MCF 10A (cell line): Measurements from ENCODE around the gene ABCB8. TPM values are rescaled to one million over a fixed set of nuclear protein-coding genes. Genes with fewer than 3 reads are reported as not detected.

Experiments used
- BruUV-seq: library from RNA; stranded (reverse); fragments of 400-500 nt; replicated peaks from 2 replicates; lab custom pipeline; 2021; lab: Mats Ljungman, UMichigan
- CTCF ChIA-PET: fragments of 300-600 bp; sonication (Branson Sonifier 250); formaldehyde crosslinking; extraction: SDS; loops from one replicate; lab custom pipeline; 2021; ENCODE audit warnings: antibody characterized with exemption, inconsistent platforms; lab: Yijun Ruan, JAX
- POLR2A ChIA-PET: fragments of 300-600, 350-650 bp; sonication (Branson Sonifier 250); formaldehyde crosslinking; extraction: SDS; loops from one replicate; lab custom pipeline; 2020; ENCODE audit warnings: antibody characterized with exemption, inconsistent platforms; lab: Yijun Ruan, JAX
- DNase-seq: peaks from one replicate; pipeline ENCODE4 v3.0.0-alpha.2; 2018; ENCODE audit not compliant: unreplicated experiment
- H3K27ac Mint-ChIP-seq: one replicate; pipeline ENCODE4 v1.8.0; 2022; ENCODE audit warnings: mild to moderate bottlenecking, low read depth, mixed read lengths; ENCODE audit not compliant: unreplicated experiment
- H3K27me3 Mint-ChIP-seq: one replicate; pipeline ENCODE4 v1.8.0; 2022; ENCODE audit warnings: mixed read lengths; ENCODE audit not compliant: insufficient read depth, unreplicated experiment
- H3K36me3 Mint-ChIP-seq: one replicate; pipeline ENCODE4 v1.8.0; 2022; ENCODE audit warnings: mild to moderate bottlenecking, moderate library complexity, mixed read lengths; ENCODE audit not compliant: insufficient read depth, unreplicated experiment
- H3K4me1 Mint-ChIP-seq: one replicate; pipeline ENCODE4 v1.8.0; 2022; ENCODE audit warnings: mixed read lengths; ENCODE audit not compliant: insufficient read depth, unreplicated experiment
- H3K4me3 Mint-ChIP-seq: one replicate; pipeline ENCODE4 v1.8.0; 2022; ENCODE audit warnings: mild to moderate bottlenecking, moderate library complexity, mixed read lengths; ENCODE audit not compliant: unreplicated experiment
- H3K9me3 Mint-ChIP-seq: one replicate; pipeline ENCODE4 v1.8.0; 2022; ENCODE audit warnings: mixed read lengths; ENCODE audit not compliant: unreplicated experiment
- intact Hi-C: fragments of 100-400 bp; cut with micrococcal nuclease; formaldehyde crosslinking; loops from 2 replicates; pipeline ENCODE4 v1.14.1; 2022
- total RNA-seq: library from RNA; stranded (reverse); gene quantifications from 2 replicates; pipeline ENCODE4 v1.2.3, GENCODE V29; 2022
- TF ChIP-seq, protein P1 (sequence below): fragments of 200-600 bp; IDR thresholded peaks from one replicate; pipeline ENCODE4 v1.8.0; 2022; ENCODE audit warnings: antibody characterized with exemption, mild to moderate bottlenecking; ENCODE audit not compliant: unreplicated experiment

ABCB8 gene
- total RNA-seq, 1 experiment from 2014 or later, result 73.4 TPM

DNA sequence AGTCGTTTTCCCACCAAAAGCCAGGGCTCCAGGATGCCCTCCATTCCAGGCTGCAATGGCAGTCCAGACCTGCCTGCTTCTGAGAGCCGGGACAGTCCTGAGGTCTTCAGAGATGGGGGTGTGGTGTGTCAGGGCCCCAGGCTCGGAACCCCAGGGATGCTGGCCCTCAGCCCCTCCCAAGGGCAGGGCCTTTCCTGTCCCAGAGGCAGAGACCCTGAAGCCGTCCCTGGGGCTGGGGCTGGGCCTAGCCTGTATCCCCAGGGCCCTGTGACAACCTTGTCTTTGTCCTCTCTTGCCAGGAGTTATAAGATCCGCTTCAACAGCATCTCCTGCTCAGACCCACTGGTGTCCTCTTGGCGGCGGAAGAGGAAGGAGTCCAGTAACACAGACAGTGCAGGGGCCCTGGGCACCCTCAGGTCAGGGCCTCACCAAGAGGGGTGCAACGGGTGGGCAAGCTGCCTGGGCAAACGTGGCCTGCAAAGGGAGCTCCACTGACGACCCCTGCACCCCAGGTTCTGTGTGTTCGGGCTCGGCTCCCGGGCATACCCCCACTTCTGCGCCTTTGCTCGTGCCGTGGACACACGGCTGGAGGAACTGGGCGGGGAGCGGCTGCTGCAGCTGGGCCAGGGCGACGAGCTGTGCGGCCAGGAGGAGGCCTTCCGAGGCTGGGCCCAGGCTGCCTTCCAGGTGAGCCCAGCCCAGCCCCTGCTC is 21.5 kb upstream of the ABCB8 start:
- Mint-ChIP-seq H3K27me3 (peaks cover 10% of the 10 kb centered on the region), H3K4me1 (peaks cover 12% of the 10 kb centered on the region), H3K9me3 (no peaks in the 10 kb centered on the region), H3K27ac (no peak overlapping the region), H3K36me3 (no peaks in the 10 kb centered on the region), H3K4me3 (no peak overlapping the region)
- intact Hi-C loops, result no loop called here
- DNase-seq, result no peak
- BruUV-seq, result no TSS peak
- CTCF ChIA-PET, result interaction anchor here (0.8 to 2.3 kb wide), 4 partner anchors 11 to 108 kb away, joined by 3 to 11 read pairs (median 4); no protein-coding TSS in a partner anchor
- TF ChIP-seq, protein P1, sequence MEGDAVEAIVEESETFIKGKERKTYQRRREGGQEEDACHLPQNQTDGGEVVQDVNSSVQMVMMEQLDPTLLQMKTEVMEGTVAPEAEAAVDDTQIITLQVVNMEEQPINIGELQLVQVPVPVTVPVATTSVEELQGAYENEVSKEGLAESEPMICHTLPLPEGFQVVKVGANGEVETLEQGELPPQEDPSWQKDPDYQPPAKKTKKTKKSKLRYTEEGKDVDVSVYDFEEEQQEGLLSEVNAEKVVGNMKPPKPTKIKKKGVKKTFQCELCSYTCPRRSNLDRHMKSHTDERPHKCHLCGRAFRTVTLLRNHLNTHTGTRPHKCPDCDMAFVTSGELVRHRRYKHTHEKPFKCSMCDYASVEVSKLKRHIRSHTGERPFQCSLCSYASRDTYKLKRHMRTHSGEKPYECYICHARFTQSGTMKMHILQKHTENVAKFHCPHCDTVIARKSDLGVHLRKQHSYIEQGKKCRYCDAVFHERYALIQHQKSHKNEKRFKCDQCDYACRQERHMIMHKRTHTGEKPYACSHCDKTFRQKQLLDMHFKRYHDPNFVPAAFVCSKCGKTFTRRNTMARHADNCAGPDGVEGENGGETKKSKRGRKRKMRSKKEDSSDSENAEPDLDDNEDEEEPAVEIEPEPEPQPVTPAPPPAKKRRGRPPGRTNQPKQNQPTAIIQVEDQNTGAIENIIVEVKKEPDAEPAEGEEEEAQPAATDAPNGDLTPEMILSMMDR, result no peak
- POLR2A ChIA-PET, result interaction anchor here (0.7 kb wide), 1 partner anchor 653 kb away, joined by 3 read pairs; no protein-coding TSS in a partner anchor

DNA sequence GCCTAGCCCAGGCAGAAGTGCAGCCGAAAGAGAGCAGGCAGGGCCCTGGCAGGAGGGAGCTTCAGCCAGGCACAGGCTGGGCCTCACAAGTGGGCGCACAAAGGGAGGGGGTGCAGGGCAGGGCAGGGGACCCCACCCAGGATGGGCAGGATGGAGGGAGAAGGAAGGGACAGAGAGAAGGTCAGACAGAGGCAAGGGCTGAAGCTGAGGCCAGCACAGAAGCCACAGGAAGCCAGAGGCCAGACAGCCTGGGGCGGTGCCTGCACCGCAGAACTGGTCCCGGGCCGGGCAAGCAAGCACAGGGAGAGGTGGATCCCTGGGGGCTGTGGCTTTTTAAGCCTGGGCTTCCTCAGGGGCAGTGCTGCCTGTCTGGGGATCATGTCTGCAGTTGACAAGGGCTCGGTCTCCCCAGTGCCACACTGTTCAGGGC is 20.8 kb upstream of the ABCB8 start:
- H3K27me3 Mint-ChIP-seq, result peaks cover 10% of the 10 kb centered on the region
- H3K9me3 Mint-ChIP-seq, result no peaks in the 10 kb centered on the region
- ChIA-PET POLR2A (interaction anchor here (0.7 kb wide), 1 partner anchor 654 kb away, joined by 3 read pairs; no protein-coding TSS in a partner anchor), CTCF (interaction anchor here (0.8 to 2.3 kb wide), 2 partner anchors 22 to 109 kb away, joined by 3 to 11 read pairs; no protein-coding TSS in a partner anchor)
- TF ChIP-seq, protein P1, result no peak
- no peak overlapping the region for H3K4me3 Mint-ChIP-seq
- intact Hi-C loops, result no loop called here
- no TSS peak for BruUV-seq
- no peak overlapping the region for H3K27ac Mint-ChIP-seq
- no peak for DNase-seq
- H3K36me3 Mint-ChIP-seq, result no peaks in the 10 kb centered on the region
- H3K4me1 Mint-ChIP-seq, result peaks cover 19% of the 10 kb centered on the region

DNA sequence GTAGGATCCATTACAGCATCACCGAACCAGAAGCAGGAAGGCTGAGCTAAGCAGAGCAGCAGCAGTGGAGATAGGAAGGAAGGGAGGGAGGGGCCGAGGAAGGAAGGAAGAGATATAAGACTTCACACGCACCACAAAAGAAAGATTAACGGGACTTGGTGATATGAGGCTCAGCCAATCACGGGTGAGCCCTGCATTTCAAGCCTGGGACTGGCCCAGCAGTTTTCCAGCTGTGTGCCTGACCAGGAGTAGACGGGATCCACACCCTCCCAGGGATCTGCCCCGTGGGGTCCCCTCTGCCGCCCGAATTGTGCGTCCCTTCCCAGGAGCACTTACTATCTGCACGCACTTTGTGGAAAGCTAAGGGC is 20.1 kb upstream of the ABCB8 start:
- no peak for DNase-seq
- Mint-ChIP-seq H3K27me3 (peaks cover 10% of the 10 kb centered on the region), H3K36me3 (no peaks in the 10 kb centered on the region), H3K4me1 (peaks cover 22% of the 10 kb centered on the region), H3K4me3 (no peak overlapping the region), H3K9me3 (no peaks in the 10 kb centered on the region), H3K27ac (no peak overlapping the region)
- TF ChIP-seq, protein P1, result no peak
- no TSS peak for BruUV-seq
- intact Hi-C loops, result no loop called here
- POLR2A ChIA-PET, result no interaction called here
- CTCF ChIA-PET, result interaction anchor here (0.7 to 2.3 kb wide), 4 partner anchors 23 to 287 kb away, joined by 3 to 11 read pairs (median 3); no protein-coding TSS in a partner anchor

DNA sequence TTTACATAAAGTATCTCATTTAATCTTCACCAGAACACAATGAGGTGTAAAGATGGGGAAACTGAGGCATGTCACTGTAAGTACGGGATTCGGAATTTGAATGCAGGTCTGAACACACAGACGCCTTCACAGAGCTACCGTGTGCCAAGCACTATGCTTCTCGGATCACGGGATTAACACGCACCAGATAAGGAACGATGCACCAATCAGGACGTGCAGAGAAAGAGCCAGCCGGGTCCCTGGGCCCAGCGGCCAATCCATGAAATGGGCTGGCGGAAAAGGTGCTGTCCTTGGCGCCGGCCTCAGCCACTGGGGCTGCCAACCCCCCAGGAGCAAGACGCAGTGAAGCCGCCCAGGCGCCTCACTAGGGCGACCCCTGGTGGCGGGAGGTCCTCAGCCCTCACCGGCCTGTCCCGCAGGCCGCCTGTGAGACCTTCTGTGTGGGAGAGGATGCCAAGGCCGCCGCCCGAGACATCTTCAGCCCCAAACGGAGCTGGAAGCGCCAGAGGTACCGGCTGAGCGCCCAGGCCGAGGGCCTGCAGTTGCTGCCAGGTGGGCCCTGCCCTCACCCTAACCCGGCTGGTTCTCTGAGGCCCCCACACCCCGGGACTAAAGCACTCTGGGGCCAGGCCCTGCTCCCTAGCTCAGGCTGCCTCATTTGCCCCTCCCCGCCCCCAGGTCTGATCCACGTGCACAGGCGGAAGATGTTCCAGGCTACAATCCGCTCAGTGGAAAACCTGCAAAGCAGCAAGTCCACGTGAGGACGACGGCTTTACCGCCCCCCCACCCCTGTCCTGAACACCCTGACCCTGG is 19.5 kb upstream of the ABCB8 start:
- Mint-ChIP-seq H3K9me3 (no peaks in the 10 kb centered on the region), H3K27ac (no peak overlapping the region), H3K36me3 (no peaks in the 10 kb centered on the region), H3K4me3 (no peak overlapping the region), H3K4me1 (peaks cover 22% of the 10 kb centered on the region), H3K27me3 (peaks cover 10% of the 10 kb centered on the region)
- no TSS peak for BruUV-seq
- peak; percentile 40 for DNase-seq
- CTCF ChIA-PET, result interaction anchor here (0.6 to 2.3 kb wide), 7 partner anchors 10 to 286 kb away, joined by 3 to 13 read pairs (median 3); no protein-coding TSS in a partner anchor
- POLR2A ChIA-PET, result no interaction called here
- intact Hi-C loops, result no loop called here
- TF ChIP-seq, protein P1, result peak; percentile 59
